Measurements from ENCODE around the gene FAM222B.

FAM222B gene

GRCh38 chr17:28774206-28774605 lies 68.4 kb downstream of the FAM222B start:
- no peak for TF ChIP-seq JUND (IDR thresholded peaks at IDR 0.05; ENCODE audit: low read depth)
- DNase-seq (ENCODE audit: low read depth in 1 of 2, low spot score in 1 of 2) = no peak
- in situ Hi-C loops (cut with HindIII; ENCODE audit: low pct_unique_long_range_greater_than_20kb, low sequenced_read_pairs) = no loop called here

GRCh38 chr17:28773736-28774135 lies 68.9 kb downstream of the FAM222B start:
- no peak for TF ChIP-seq JUND (IDR thresholded peaks at IDR 0.05; ENCODE audit: low read depth)
- in situ Hi-C loops (cut with HindIII; ENCODE audit: low pct_unique_long_range_greater_than_20kb, low sequenced_read_pairs) = no loop called here
- DNase-seq (ENCODE audit: low read depth in 1 of 2, low spot score in 1 of 2) = no peak

GRCh38 chr17:28765038-28765437 lies 77.6 kb downstream of the FAM222B start:
- no peak for DNase-seq (ENCODE audit: low read depth in 1 of 2, low spot score in 1 of 2)
- no peak for TF ChIP-seq JUND (IDR thresholded peaks at IDR 0.05; ENCODE audit: low read depth)
- in situ Hi-C loops (cut with HindIII; ENCODE audit: low pct_unique_long_range_greater_than_20kb, low sequenced_read_pairs) = no loop called here

- in situ Hi-C loops (cut with HindIII; ENCODE audit: low pct_unique_long_range_greater_than_20kb, low sequenced_read_pairs) = no loop called here
- no peak for TF ChIP-seq JUND (IDR thresholded peaks at IDR 0.05; ENCODE audit: low read depth)
Measured at GRCh38 chr17:28763804-28764266, 78.8 kb downstream of the FAM222B start.

GRCh38 chr17:28763137-28763799 lies 79.3 kb downstream of the FAM222B start:
- in situ Hi-C loops (cut with HindIII; ENCODE audit: low pct_unique_long_range_greater_than_20kb, low sequenced_read_pairs) = no loop called here

More at GRCh38 chr17:28763804-28764266, 78.8 kb downstream of the FAM222B start:
- peak; percentile 58 to 85 for DNase-seq (ENCODE audit: low read depth in 1 of 2, low spot score in 1 of 2)

GRCh38 chr17:28760601-28761562 lies 81.7 kb downstream of the FAM222B start:
- in situ Hi-C loops (cut with HindIII; ENCODE audit: low pct_unique_long_range_greater_than_20kb, low sequenced_read_pairs) = no loop called here
- peak; percentile 68 to 70 for DNase-seq (ENCODE audit: low read depth in 1 of 2, low spot score in 1 of 2)
- TF ChIP-seq JUND (IDR thresholded peaks at IDR 0.05; ENCODE audit: low read depth) = no peak

More at GRCh38 chr17:28763137-28763799, 79.3 kb downstream of the FAM222B start:
- no peak for TF ChIP-seq JUND (IDR thresholded peaks at IDR 0.05; ENCODE audit: low read depth)
- DNase-seq (ENCODE audit: low read depth in 1 of 2, low spot score in 1 of 2) = no peak

GRCh38 chr17:28759256-28759865 lies 83.2 kb downstream of the FAM222B start:
- no peak for TF ChIP-seq JUND (IDR thresholded peaks at IDR 0.05; ENCODE audit: low read depth)
- no peak for DNase-seq (ENCODE audit: low read depth in 1 of 2, low spot score in 1 of 2)
- in situ Hi-C loops (cut with HindIII; ENCODE audit: low pct_unique_long_range_greater_than_20kb, low sequenced_read_pairs) = no loop called here

- in situ Hi-C loops (cut with HindIII; ENCODE audit: low pct_unique_long_range_greater_than_20kb, low sequenced_read_pairs) = no loop called here
- no peak for TF ChIP-seq JUND (IDR thresholded peaks at IDR 0.05; ENCODE audit: low read depth)
- no peak for DNase-seq (ENCODE audit: low read depth in 1 of 2, low spot score in 1 of 2)
Measured at GRCh38 chr17:28758411-28759121, 84.0 kb downstream of the FAM222B start.

GRCh38 chr17:28756049-28756804 lies 86.4 kb downstream of the FAM222B start:
- TF ChIP-seq JUND (IDR thresholded peaks at IDR 0.05; ENCODE audit: low read depth) = no peak
- in situ Hi-C loops (cut with HindIII; ENCODE audit: low pct_unique_long_range_greater_than_20kb, low sequenced_read_pairs) = no loop called here
- DNase-seq (ENCODE audit: low read depth in 1 of 2, low spot score in 1 of 2) = no peak

- in situ Hi-C loops (cut with HindIII; ENCODE audit: low pct_unique_long_range_greater_than_20kb, low sequenced_read_pairs) = no loop called here
- DNase-seq (ENCODE audit: low read depth in 1 of 2, low spot score in 1 of 2) = no peak
- no peak for TF ChIP-seq JUND (IDR thresholded peaks at IDR 0.05; ENCODE audit: low read depth)
Measured at GRCh38 chr17:28755486-28755885, 87.1 kb downstream of the FAM222B start.

GRCh38 chr17:28751600-28752366 lies 90.8 kb downstream of the FAM222B start:
- no peak for TF ChIP-seq JUND (IDR thresholded peaks at IDR 0.05; ENCODE audit: low read depth)
- DNase-seq (ENCODE audit: low read depth in 1 of 2, low spot score in 1 of 2) = no peak
- in situ Hi-C loops (cut with HindIII; ENCODE audit: low pct_unique_long_range_greater_than_20kb, low sequenced_read_pairs) = no loop called here

Data from T47D (cell line).